OCI-LY7 (cell line): ENCODE data around the gene TMPRSS4.

Experiments used
- EZH2phosphoT487 ChIP-seq: fragments of 200-600 bp; sonication (generic); IDR thresholded peaks from 2 replicates; pipeline ENCODE4 v1.6.1; 2018; ENCODE audit warnings: low read depth, borderline replicate concordance, mild to moderate bottlenecking, mixed run types, antibody characterized with exemption, low read length, moderate library complexity, mixed read lengths
- TF ChIP-seq, protein P1 (sequence below): fragments of 200-600 bp; sonication (generic); conservative IDR thresholded peaks from 2 replicates; pipeline ENCODE4 v1.5.1; 2014; ENCODE audit warnings: mild to moderate bottlenecking, antibody characterized with exemption, low read length, moderate library complexity, mixed read lengths

DNA sequence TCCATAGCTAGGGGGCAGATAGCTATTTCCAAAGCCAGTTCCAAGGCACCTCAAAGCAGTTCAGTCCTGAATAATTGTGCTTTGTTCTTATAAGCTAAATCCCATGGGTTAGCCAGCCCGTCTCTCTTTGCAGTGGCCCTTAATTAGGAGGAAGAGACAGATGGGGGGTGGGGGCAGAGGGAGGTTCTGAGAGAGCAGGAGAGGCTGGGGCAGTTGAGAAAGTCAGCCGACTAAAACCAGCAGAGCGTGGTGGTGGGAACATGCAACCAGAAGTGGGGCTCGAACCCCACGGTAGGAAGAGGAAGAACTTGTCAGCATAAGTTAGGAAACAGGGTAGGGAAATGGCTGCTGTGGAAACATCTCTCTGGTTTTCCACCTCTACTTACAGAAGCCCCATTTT, 86.6 kb downstream of the TMPRSS4 start:
- TF ChIP-seq, protein P1, sequence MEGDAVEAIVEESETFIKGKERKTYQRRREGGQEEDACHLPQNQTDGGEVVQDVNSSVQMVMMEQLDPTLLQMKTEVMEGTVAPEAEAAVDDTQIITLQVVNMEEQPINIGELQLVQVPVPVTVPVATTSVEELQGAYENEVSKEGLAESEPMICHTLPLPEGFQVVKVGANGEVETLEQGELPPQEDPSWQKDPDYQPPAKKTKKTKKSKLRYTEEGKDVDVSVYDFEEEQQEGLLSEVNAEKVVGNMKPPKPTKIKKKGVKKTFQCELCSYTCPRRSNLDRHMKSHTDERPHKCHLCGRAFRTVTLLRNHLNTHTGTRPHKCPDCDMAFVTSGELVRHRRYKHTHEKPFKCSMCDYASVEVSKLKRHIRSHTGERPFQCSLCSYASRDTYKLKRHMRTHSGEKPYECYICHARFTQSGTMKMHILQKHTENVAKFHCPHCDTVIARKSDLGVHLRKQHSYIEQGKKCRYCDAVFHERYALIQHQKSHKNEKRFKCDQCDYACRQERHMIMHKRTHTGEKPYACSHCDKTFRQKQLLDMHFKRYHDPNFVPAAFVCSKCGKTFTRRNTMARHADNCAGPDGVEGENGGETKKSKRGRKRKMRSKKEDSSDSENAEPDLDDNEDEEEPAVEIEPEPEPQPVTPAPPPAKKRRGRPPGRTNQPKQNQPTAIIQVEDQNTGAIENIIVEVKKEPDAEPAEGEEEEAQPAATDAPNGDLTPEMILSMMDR = no peak
- no peak for TF ChIP-seq EZH2phosphoT487
